K562 (cell line): ENCODE data around the gene CKAP5. TPM values are rescaled to one million over a fixed set of nuclear protein-coding genes. Genes with fewer than 3 reads are reported as not detected.
A peak's percentile ranks its signal among the peaks of the same experiment; 100 is the strongest.

Experiments used
- AFF4 ChIP-seq: sonication (generic); formaldehyde crosslinking; IDR thresholded peaks from 2 replicates; pipeline ENCODE4 v1.8.0; 2023; ENCODE audit warnings: mild to moderate bottlenecking, missing genetic modification reagents
- C11orf30 ChIP-seq: fragments of 450-650 bp; IDR thresholded peaks from 2 replicates; pipeline ENCODE4 v1.6.1; 2016; ENCODE audit warnings: low read depth, mild to moderate bottlenecking
- CBX2 ChIP-seq: fragments of 200-600 bp; sonication (generic); IDR thresholded peaks from one replicate; pipeline ENCODE4 v1.6.1; 2012; ENCODE audit warnings: mild to moderate bottlenecking, low read length, inconsistent platforms; ENCODE audit not compliant: insufficient read depth, poor library complexity, severe bottlenecking
- CBX8 ChIP-seq: fragments of 200-600 bp; sonication (generic); IDR thresholded peaks from 2 replicates; pipeline ENCODE4 v1.6.1; 2012; ENCODE audit warnings: borderline replicate concordance, mixed run types, low read depth, mild to moderate bottlenecking, moderate library complexity, mixed read lengths, low read length, control low read depth, inconsistent platforms; ENCODE audit not compliant: poor library complexity, severe bottlenecking; ENCODE audit errors: extremely low read depth
- CHD2 ChIP-seq: IDR thresholded peaks from 2 replicates; pipeline ENCODE4 v1.6.1; 2011; ENCODE audit warnings: low read depth, low read length
- HIVEP1 ChIP-seq: fragments of 250-450 bp; sonication (Bioruptor Pico); IDR thresholded peaks from 2 replicates; pipeline ENCODE4 v1.4.0; 2020; ENCODE audit warnings: mild to moderate bottlenecking
- MAFG ChIP-seq: fragments of 450-650 bp; conservative IDR thresholded peaks from 2 replicates; pipeline ENCODE4 v1.6.1; 2016; ENCODE audit warnings: missing genetic modification characterization, missing compliant biosample characterization
- MAFK ChIP-seq: IDR thresholded peaks from 2 replicates; pipeline ENCODE4 v1.6.1; 2011; ENCODE audit warnings: low read length, improper control_type of control experiment
- MEF2A ChIP-seq: IDR thresholded peaks from 2 replicates; pipeline ENCODE4 v1.6.1; 2011; ENCODE audit warnings: low read depth, mild to moderate bottlenecking, low read length, moderate library complexity; ENCODE audit not compliant: control insufficient read depth
- NCOR1 ChIP-seq: fragments of 450-650 bp; IDR thresholded peaks from 2 replicates; pipeline ENCODE4 v1.6.1; 2016; ENCODE audit warnings: mild to moderate bottlenecking, moderate library complexity
- OTX1 ChIP-seq: fragments of 450-650 bp; formaldehyde crosslinking; IDR thresholded peaks from 2 replicates; pipeline ENCODE4 v1.4.0; 2022; ENCODE audit warnings: mild to moderate bottlenecking
- POLR2AphosphoS5 ChIP-seq: IDR thresholded peaks from 2 replicates; pipeline ENCODE4 v1.6.1; 2011; ENCODE audit warnings: mild to moderate bottlenecking, low read depth, low read length, moderate library complexity; ENCODE audit not compliant: control insufficient read depth, insufficient read depth
- TGIF2 ChIP-seq: sonication (generic); formaldehyde crosslinking; IDR thresholded peaks from 2 replicates; pipeline ENCODE4 v1.8.1; 2022; ENCODE audit warnings: mild to moderate bottlenecking, missing genetic modification reagents, moderate library complexity
- U2AF1 ChIP-seq: fragments of 200-400 bp; formaldehyde crosslinking; optimal IDR thresholded peaks from 2 replicates; pipeline ENCODE3; 2017; ENCODE audit warnings: mild to moderate bottlenecking, low read depth, low read length, moderate library complexity
- USF2 ChIP-seq: sonication (generic); formaldehyde crosslinking; IDR thresholded peaks from 2 replicates; pipeline ENCODE4 v1.5.0; 2020; ENCODE audit warnings: missing genetic modification reagents
- ZBTB12 ChIP-seq: fragments of 250-450 bp; sonication (Bioruptor Pico); IDR thresholded peaks from 2 replicates; pipeline ENCODE4 v1.4.0; 2020
- ZC3H4 ChIP-seq: sonication (generic); formaldehyde crosslinking; IDR thresholded peaks from 2 replicates; pipeline ENCODE4 v1.9.0; 2021; ENCODE audit warnings: missing genetic modification reagents, borderline replicate concordance
- ZFP91 ChIP-seq: sonication (generic); formaldehyde crosslinking; IDR thresholded peaks from 2 replicates; pipeline ENCODE4 v1.8.0; 2022; ENCODE audit warnings: mild to moderate bottlenecking, missing genetic modification reagents
- ZNF124 ChIP-seq: sonication (generic); formaldehyde crosslinking; IDR thresholded peaks from 2 replicates; pipeline ENCODE4 v1.8.1; 2022; ENCODE audit warnings: missing genetic modification reagents
- ZNF277 ChIP-seq: fragments of 250-450 bp; sonication (Bioruptor Pico); IDR thresholded peaks from 2 replicates; pipeline ENCODE4 v1.8.0; 2022; ENCODE audit warnings: inconsistent platforms, mild to moderate bottlenecking, moderate library complexity, borderline replicate concordance
- ZNF584 ChIP-seq: fragments of 200-800 bp; sonication (Bioruptor generic); IDR thresholded peaks from 2 replicates; pipeline ENCODE4 v1.6.1; 2016; ENCODE audit warnings: low read depth, mild to moderate bottlenecking, missing genetic modification characterization, missing compliant biosample characterization
- polyA plus RNA-seq, 8 experiments: library from polyadenylated mRNA; depleted of rRNA in 4 of 8; stranded (reverse) in 5 of 8; unstranded in 3 of 8; fragments of >200 nt; fragmentation: Nextera tagmentation in 2 of 8; fragmentation: Illumina TruSeq in 1 of 8; extraction: Ambion mirVana in 2 of 8; extraction: Trizol in 1 of 8; gene quantifications; 2 replicates each; pipeline versions ENCODE4 v1.2.1 to v1.2.3, GENCODE V29; 2011 to 2014; ENCODE audit warnings: inconsistent platforms in 1 of 8, missing spikeins in 1 of 8
- total RNA-seq, 7 experiments: library from RNA; depleted of rRNA in 6 of 7; stranded (reverse); fragments of >200 nt in 6 of 7; fragmentation: Illumina TruSeq in 2 of 7; extraction: Trizol in 2 of 7; gene quantifications; 2 replicates each; pipeline versions ENCODE4 v1.2.1 to v1.2.3, GENCODE V29; 2011 to 2021; ENCODE audit warnings: low replicate concordance in 1 of 7

Gene CKAP5
- total and polyA plus RNA-seq, 9 of the 15 experiments (the other 6 are each of a cell fraction or from before 2014, with no cell fraction given), result 60.1 to 239 (median 139) TPM

- TF ChIP-seq CBX2, result no peak
- TF ChIP-seq NCOR1, result no peak
- TF ChIP-seq ZNF584 (CRISPR knock-in tag), result no peak
- TF ChIP-seq POLR2AphosphoS5, result no peak
- TF ChIP-seq AFF4 (CRISPR knock-in tag), result no peak
- no peak for TF ChIP-seq U2AF1
- TF ChIP-seq MEF2A, result no peak
- TF ChIP-seq HIVEP1 (CRISPR knock-in tag), result no peak
- no peak for TF ChIP-seq ZC3H4 (CRISPR knock-in tag)
- no peak for TF ChIP-seq ZFP91 (CRISPR knock-in tag)
- no peak for TF ChIP-seq ZNF124 (CRISPR knock-in tag)
- TF ChIP-seq TGIF2, result no peak
- no peak for TF ChIP-seq CBX8
- no peak for TF ChIP-seq USF2 (CRISPR knock-in tag)
- no peak for TF ChIP-seq CHD2
- TF ChIP-seq MAFK, result peak; percentile 86
- TF ChIP-seq C11orf30, result peak; percentile 83
- no peak for TF ChIP-seq ZNF277 (CRISPR knock-in tag)
- peak; percentile 78 for TF ChIP-seq MAFG
- TF ChIP-seq OTX1 (CRISPR knock-in tag), result no peak
- TF ChIP-seq ZBTB12 (CRISPR knock-in tag), result no peak
Measured at GRCh38 chr11:46766656-46767055, 79.4 kb downstream of the CKAP5 start (continued).
